Vagina (tissue), 2 donors: ENCODE measurements around the gene ZNHIT2.

Experiments
- POLR2A ChIP-seq, 2 donors: fragments of 450-650 bp; IDR thresholded peaks; one replicate each; pipeline ENCODE4 v1.6.1; 2017; ENCODE audit warnings: antibody characterized with exemption in 2 of 2, mild to moderate bottlenecking in 2 of 2, moderate library complexity in 2 of 2
- POLR2AphosphoS5 ChIP-seq, 2 donors: sonication (generic); formaldehyde crosslinking; IDR thresholded peaks; one replicate each; pipeline ENCODE4 v1.9.0; 2017; ENCODE audit warnings: antibody characterized with exemption in 2 of 2, mild to moderate bottlenecking in 2 of 2, low read depth in 1 of 2; ENCODE audit not compliant: insufficient read depth in 1 of 2
- TF ChIP-seq, protein P1 (sequence below), 3 experiments: fragments of 450-650 bp in 2 of 3; fragments of 200-600 bp in 1 of 3; sonication (generic) in 1 of 3; IDR thresholded peaks; one replicate each; pipeline ENCODE4 v1.5.1; 2017 to 2019; ENCODE audit warnings: antibody characterized with exemption in 3 of 3, mild to moderate bottlenecking in 2 of 3, moderate library complexity in 2 of 3

DNA sequence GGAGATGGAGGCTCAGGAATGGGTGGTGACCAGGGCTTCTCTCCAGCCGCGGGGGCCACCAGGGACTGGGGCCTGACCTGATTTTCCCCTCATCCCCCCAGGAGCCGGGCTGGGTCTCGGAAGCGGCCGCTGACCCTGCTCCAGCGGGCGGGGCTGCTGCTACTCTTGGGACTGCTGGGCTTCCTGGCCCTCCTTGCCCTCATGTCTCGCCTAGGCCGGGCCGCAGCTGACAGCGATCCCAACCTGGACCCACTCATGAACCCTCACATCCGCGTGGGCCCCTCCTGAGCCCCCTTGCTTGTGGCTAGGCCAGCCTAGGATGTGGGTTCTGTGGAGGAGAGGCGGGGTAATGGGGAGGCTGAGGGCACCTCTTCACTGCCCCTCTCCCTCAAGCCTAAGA, 29.7 kb downstream of the ZNHIT2 start:
- TF ChIP-seq, protein P1, sequence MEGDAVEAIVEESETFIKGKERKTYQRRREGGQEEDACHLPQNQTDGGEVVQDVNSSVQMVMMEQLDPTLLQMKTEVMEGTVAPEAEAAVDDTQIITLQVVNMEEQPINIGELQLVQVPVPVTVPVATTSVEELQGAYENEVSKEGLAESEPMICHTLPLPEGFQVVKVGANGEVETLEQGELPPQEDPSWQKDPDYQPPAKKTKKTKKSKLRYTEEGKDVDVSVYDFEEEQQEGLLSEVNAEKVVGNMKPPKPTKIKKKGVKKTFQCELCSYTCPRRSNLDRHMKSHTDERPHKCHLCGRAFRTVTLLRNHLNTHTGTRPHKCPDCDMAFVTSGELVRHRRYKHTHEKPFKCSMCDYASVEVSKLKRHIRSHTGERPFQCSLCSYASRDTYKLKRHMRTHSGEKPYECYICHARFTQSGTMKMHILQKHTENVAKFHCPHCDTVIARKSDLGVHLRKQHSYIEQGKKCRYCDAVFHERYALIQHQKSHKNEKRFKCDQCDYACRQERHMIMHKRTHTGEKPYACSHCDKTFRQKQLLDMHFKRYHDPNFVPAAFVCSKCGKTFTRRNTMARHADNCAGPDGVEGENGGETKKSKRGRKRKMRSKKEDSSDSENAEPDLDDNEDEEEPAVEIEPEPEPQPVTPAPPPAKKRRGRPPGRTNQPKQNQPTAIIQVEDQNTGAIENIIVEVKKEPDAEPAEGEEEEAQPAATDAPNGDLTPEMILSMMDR (IDR thresholded peaks at IDR 0.05) = no peak
- TF ChIP-seq POLR2AphosphoS5 (IDR thresholded peaks at IDR 0.05; ENCODE audit: insufficient read depth in 1 of 2, low read depth in 1 of 2) = no peak
- no peak for TF ChIP-seq POLR2A (IDR thresholded peaks at IDR 0.05)
